ENCODE measurements around the gene ADGRG6.

ADGRG6 gene

DNA sequence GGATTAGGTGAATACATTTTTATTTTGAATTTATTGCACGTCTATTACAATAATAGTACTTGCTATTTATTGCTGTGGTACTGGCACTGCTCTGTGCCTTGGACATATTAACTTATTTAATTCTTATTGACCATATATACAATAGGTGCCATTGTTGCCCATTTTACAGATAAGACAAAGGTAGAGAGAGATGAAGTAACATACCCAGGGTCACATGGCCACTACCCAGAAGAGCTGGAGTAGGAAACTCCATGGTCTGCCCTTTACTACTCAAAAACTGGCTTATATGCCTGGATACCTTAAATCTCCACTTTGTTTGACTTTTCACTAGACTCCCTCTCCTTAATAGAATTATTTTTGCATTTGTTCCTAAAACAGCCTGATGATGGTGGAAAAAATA lies 67.5 kb downstream of the ADGRG6 start:
- no peaks in the 10 kb centered on the region for H3K4me1 ChIP-seq (ENCODE audit: control insufficient read depth, insufficient read depth, low read length, poor library complexity, severe bottlenecking)
- no peak overlapping the region for H3K4me3 ChIP-seq (ENCODE audit: insufficient read depth, low read depth, low read length, poor library complexity, severe bottlenecking)
- H3K27me3 ChIP-seq (replicated peaks; ENCODE audit: control insufficient read depth, insufficient read depth, low read length, poor library complexity, severe bottlenecking) = no peaks in the 10 kb centered on the region
- DNase-seq = no peak
- H3K9me3 ChIP-seq (ENCODE audit: control insufficient read depth, low read length) = no peaks in the 10 kb centered on the region
- H3K27ac ChIP-seq (ENCODE audit: insufficient read depth, low read length, poor library complexity, severe bottlenecking) = no peak overlapping the region
- no peaks in the 10 kb centered on the region for H3K36me3 ChIP-seq (ENCODE audit: control insufficient read depth, insufficient read depth, low read length)

- DNase-seq = no peak
- no peak overlapping the region for H3K4me3 ChIP-seq (ENCODE audit: insufficient read depth, low read depth, low read length, poor library complexity, severe bottlenecking)
- H3K36me3 ChIP-seq (ENCODE audit: control insufficient read depth, insufficient read depth, low read length) = no peaks in the 10 kb centered on the region
- H3K27me3 ChIP-seq (replicated peaks; ENCODE audit: control insufficient read depth, insufficient read depth, low read length, poor library complexity, severe bottlenecking) = no peaks in the 10 kb centered on the region
- no peaks in the 10 kb centered on the region for H3K4me1 ChIP-seq (ENCODE audit: control insufficient read depth, insufficient read depth, low read length, poor library complexity, severe bottlenecking)
- H3K27ac ChIP-seq (ENCODE audit: insufficient read depth, low read length, poor library complexity, severe bottlenecking) = no peak overlapping the region
- H3K9me3 ChIP-seq (ENCODE audit: control insufficient read depth, low read length) = no peaks in the 10 kb centered on the region
These were observed 70.5 kb downstream of the ADGRG6 start for GRCh38 chr6:142372348-142372747.

DNA sequence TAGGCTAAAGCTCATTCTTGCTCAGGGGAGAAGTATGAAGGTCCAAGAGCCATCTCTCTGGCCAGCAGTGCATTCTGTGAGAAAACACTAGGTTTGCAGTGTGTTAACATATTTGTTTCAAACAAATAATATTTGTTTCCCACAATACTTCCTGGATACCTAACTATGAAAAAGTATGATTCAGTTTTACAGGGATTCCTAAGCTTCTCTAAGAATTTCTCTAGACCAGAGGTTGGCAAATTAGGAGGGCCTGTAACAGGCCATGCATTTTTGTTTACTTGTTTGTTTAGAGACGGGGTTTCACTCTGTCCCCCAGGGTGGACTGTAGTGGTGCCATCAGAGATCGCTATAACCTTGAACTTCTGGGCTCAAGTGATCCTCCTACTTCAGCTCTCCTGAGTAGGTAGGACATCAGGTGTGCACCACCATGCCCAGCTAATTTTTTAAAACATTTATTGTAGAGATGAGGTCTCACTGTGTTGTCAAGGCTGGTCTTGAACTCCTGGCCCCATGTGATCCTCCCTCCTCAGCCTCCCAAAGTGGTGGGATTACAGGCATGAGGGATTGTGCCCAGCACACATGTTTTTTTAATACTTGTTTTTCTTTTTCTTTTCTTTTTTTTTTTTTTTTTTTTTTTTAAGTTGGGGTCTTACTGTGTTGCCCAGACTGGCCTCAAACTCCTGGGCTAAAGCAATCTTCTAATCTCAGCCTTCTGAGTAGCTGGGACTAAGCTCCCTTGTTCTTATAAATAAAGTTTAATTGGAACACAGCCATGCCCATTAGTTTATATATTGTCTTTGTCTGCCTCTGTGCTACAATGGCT lies 71.7 kb downstream of the ADGRG6 start:
- Histone ChIP-seq H3K36me3 (ENCODE audit: control insufficient read depth, insufficient read depth, low read length) (no peaks in the 10 kb centered on the region), H3K4me3 (ENCODE audit: insufficient read depth, low read depth, low read length, poor library complexity, severe bottlenecking) (no peak overlapping the region), H3K4me1 (ENCODE audit: control insufficient read depth, insufficient read depth, low read length, poor library complexity, severe bottlenecking) (no peaks in the 10 kb centered on the region), H3K9me3 (ENCODE audit: control insufficient read depth, low read length) (no peaks in the 10 kb centered on the region), H3K27me3 (replicated peaks; ENCODE audit: control insufficient read depth, insufficient read depth, low read length, poor library complexity, severe bottlenecking) (no peaks in the 10 kb centered on the region), H3K27ac (ENCODE audit: insufficient read depth, low read length, poor library complexity, severe bottlenecking) (no peak overlapping the region)
- DNase-seq = no peak

- no peak overlapping the region for H3K27ac ChIP-seq (ENCODE audit: insufficient read depth, low read length, poor library complexity, severe bottlenecking)
These were observed 72.4 kb downstream of the ADGRG6 start for GRCh38 chr6:142374091-142374770.

DNA sequence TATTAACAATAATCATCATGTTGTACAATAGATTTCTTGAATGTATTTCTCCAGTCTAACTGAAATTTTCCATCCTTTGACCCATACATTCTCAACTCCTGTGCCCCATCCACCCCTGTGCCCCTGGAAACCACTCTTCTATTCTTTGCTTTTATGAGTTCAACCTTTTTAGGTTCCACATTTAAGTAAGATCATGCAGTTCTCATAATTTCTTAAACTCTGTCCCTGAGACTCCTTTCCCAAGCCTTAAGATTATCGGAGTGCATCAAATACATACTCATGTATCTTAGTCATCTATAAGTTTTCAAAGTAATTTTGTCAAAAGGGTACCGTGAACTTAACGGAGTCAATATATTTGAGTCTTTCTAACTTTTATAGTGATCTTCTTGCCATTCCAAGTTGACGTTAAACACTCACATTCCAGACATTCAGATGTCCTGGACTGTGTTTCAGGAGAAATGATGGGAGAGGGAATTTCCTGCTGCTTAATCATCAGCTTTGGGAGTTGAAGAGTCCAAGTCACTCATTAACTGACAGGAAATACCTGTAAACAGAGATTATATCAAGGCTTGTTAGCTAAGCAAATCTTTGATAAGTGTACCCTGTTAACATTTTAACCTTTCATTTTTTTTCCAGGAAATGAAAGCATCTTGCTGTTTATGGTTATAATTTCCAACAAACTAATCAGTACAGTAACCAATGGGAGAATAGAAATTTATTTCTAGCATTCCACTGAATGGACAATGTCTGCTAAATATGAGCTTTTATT lies 73.3 kb downstream of the ADGRG6 start:
- Histone ChIP-seq H3K27ac (ENCODE audit: insufficient read depth, low read length, poor library complexity, severe bottlenecking) (no peak overlapping the region), H3K27me3 (replicated peaks; ENCODE audit: control insufficient read depth, insufficient read depth, low read length, poor library complexity, severe bottlenecking) (no peaks in the 10 kb centered on the region), H3K4me1 (ENCODE audit: control insufficient read depth, insufficient read depth, low read length, poor library complexity, severe bottlenecking) (no peaks in the 10 kb centered on the region), H3K36me3 (ENCODE audit: control insufficient read depth, insufficient read depth, low read length) (no peaks in the 10 kb centered on the region), H3K4me3 (ENCODE audit: insufficient read depth, low read depth, low read length, poor library complexity, severe bottlenecking) (no peak overlapping the region), H3K9me3 (ENCODE audit: control insufficient read depth, low read length) (no peaks in the 10 kb centered on the region)
- no peak for DNase-seq

More at GRCh38 chr6:142374091-142374770, 72.4 kb downstream of the ADGRG6 start:
- Histone ChIP-seq H3K4me3 (ENCODE audit: insufficient read depth, low read depth, low read length, poor library complexity, severe bottlenecking) (no peak overlapping the region), H3K9me3 (ENCODE audit: control insufficient read depth, low read length) (no peaks in the 10 kb centered on the region), H3K36me3 (ENCODE audit: control insufficient read depth, insufficient read depth, low read length) (no peaks in the 10 kb centered on the region), H3K4me1 (ENCODE audit: control insufficient read depth, insufficient read depth, low read length, poor library complexity, severe bottlenecking) (no peaks in the 10 kb centered on the region), H3K27me3 (replicated peaks; ENCODE audit: control insufficient read depth, insufficient read depth, low read length, poor library complexity, severe bottlenecking) (no peaks in the 10 kb centered on the region)
- no peak for DNase-seq

- DNase-seq = no peak
- Histone ChIP-seq H3K27ac (ENCODE audit: insufficient read depth, low read length, poor library complexity, severe bottlenecking) (no peak overlapping the region), H3K4me3 (ENCODE audit: insufficient read depth, low read depth, low read length, poor library complexity, severe bottlenecking) (no peak overlapping the region), H3K27me3 (replicated peaks; ENCODE audit: control insufficient read depth, insufficient read depth, low read length, poor library complexity, severe bottlenecking) (no peaks in the 10 kb centered on the region), H3K36me3 (ENCODE audit: control insufficient read depth, insufficient read depth, low read length) (no peaks in the 10 kb centered on the region), H3K9me3 (ENCODE audit: control insufficient read depth, low read length) (no peaks in the 10 kb centered on the region), H3K4me1 (ENCODE audit: control insufficient read depth, insufficient read depth, low read length, poor library complexity, severe bottlenecking) (no peaks in the 10 kb centered on the region)
These were observed 74.3 kb downstream of the ADGRG6 start for GRCh38 chr6:142376115-142376514.

GRCh38 chr6:142376800-142377496 lies 75.1 kb downstream of the ADGRG6 start:
- Histone ChIP-seq H3K36me3 (ENCODE audit: control insufficient read depth, insufficient read depth, low read length) (no peaks in the 10 kb centered on the region), H3K27me3 (replicated peaks; ENCODE audit: control insufficient read depth, insufficient read depth, low read length, poor library complexity, severe bottlenecking) (no peaks in the 10 kb centered on the region), H3K4me3 (ENCODE audit: insufficient read depth, low read depth, low read length, poor library complexity, severe bottlenecking) (no peak overlapping the region), H3K4me1 (ENCODE audit: control insufficient read depth, insufficient read depth, low read length, poor library complexity, severe bottlenecking) (no peaks in the 10 kb centered on the region), H3K9me3 (ENCODE audit: control insufficient read depth, low read length) (no peaks in the 10 kb centered on the region), H3K27ac (ENCODE audit: insufficient read depth, low read length, poor library complexity, severe bottlenecking) (no peak overlapping the region)
- DNase-seq = no peak

DNA sequence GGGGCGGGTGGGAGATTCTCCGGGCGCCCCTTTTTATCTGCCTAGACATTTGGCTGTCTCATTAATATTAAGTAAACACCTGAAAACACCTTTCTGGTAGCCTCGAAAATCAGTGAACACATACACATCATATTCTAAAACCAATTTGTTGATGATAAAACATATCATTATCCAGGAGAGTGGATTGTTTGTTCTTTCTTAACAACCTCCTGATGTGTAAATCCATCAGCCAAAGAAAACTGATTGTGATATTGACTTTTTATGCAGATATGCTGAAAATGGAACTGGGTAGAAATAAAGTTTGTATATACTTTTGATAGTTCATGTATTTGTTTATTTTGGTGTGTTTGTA lies 75.7 kb downstream of the ADGRG6 start:
- H3K9me3 ChIP-seq (ENCODE audit: control insufficient read depth, low read length) = no peaks in the 10 kb centered on the region
- DNase-seq = no peak
- no peaks in the 10 kb centered on the region for H3K36me3 ChIP-seq (ENCODE audit: control insufficient read depth, insufficient read depth, low read length)
- H3K27me3 ChIP-seq (replicated peaks; ENCODE audit: control insufficient read depth, insufficient read depth, low read length, poor library complexity, severe bottlenecking) = no peaks in the 10 kb centered on the region
- no peaks in the 10 kb centered on the region for H3K4me1 ChIP-seq (ENCODE audit: control insufficient read depth, insufficient read depth, low read length, poor library complexity, severe bottlenecking)
- no peak overlapping the region for H3K4me3 ChIP-seq (ENCODE audit: insufficient read depth, low read depth, low read length, poor library complexity, severe bottlenecking)
- H3K27ac ChIP-seq (ENCODE audit: insufficient read depth, low read length, poor library complexity, severe bottlenecking) = no peak overlapping the region

DNA sequence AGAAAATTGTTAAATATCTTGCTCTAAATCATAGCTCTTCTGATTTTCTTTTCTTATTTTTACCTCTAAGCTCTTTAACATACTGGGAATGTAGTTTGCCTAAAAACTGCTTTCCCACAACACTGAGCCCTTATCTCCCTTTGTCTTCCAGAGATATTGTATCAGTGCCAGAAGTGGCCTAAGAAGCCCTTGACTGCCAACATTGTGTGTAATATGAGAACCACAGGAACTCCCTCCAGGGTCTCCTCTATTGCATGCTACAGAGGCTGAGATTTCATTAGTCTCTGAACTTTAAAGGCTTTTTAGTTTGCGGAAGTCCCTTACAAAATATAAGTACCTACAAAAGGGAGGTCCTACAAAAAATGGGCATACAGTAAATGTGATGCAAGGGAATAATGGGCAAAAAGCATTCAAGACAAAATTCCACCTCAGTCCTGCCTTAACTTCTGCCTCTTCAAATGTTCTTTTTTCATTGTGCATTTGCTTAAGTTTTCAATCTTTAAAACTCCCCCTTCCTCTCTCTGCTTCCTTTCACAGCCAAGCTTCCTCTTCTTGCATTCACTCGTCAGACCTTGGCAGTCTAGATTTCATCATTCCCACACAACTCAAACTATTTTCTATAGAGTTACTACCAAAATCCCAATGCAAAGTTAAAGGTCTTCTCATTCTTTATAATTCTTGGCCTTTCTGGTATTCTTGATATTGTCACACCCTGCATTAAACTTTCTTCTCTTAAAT lies 76.5 kb downstream of the ADGRG6 start:
- H3K9me3 ChIP-seq (ENCODE audit: control insufficient read depth, low read length) = no peaks in the 10 kb centered on the region
- H3K4me3 ChIP-seq (ENCODE audit: insufficient read depth, low read depth, low read length, poor library complexity, severe bottlenecking) = no peak overlapping the region
- no peaks in the 10 kb centered on the region for H3K27me3 ChIP-seq (replicated peaks; ENCODE audit: control insufficient read depth, insufficient read depth, low read length, poor library complexity, severe bottlenecking)
- no peaks in the 10 kb centered on the region for H3K4me1 ChIP-seq (ENCODE audit: control insufficient read depth, insufficient read depth, low read length, poor library complexity, severe bottlenecking)
- no peaks in the 10 kb centered on the region for H3K36me3 ChIP-seq (ENCODE audit: control insufficient read depth, insufficient read depth, low read length)
- H3K27ac ChIP-seq (ENCODE audit: insufficient read depth, low read length, poor library complexity, severe bottlenecking) = no peak overlapping the region
- DNase-seq = no peak

All from effector memory CD4-positive, alpha-beta T cell (primary cell).